ENCODE data around the gene PLA2G12B. TPM values are rescaled to one million over a fixed set of nuclear protein-coding genes. Genes with fewer than 3 reads are reported as not detected.

Gene PLA2G12B
- total and polyA plus RNA-seq, 4 donors: 31.9 to 60.2 (median 47.3) TPM

- Histone ChIP-seq H3K27ac (ENCODE audit: low read depth in 1 of 2, low read length in 2 of 2) (no peak overlapping the region), H3K9me3 (ENCODE audit: control insufficient read depth in 4 of 4, low read length in 3 of 4) (peaks cover 0 to 25% (median 3%) of the 10 kb centered on the region in 4 donors), H3K9ac (ENCODE audit: low read depth in 1 of 2, low read length in 2 of 2) (no peak overlapping the region), H3K36me3 (ENCODE audit: control insufficient read depth in 4 of 4, insufficient read depth in 3 of 4, low read depth in 1 of 4, low read length in 3 of 4) (no peaks in the 10 kb centered on the region), H3K4me3 (ENCODE audit: low read depth in 1 of 3, low read length in 3 of 3) (no peak overlapping the region), H3K4me1 (ENCODE audit: control insufficient read depth in 4 of 4, insufficient read depth in 4 of 4, low read length in 3 of 4) (no peaks in the 10 kb centered on the region), H3K27me3 (ENCODE audit: control insufficient read depth in 4 of 4, insufficient read depth in 4 of 4, low read length in 3 of 4) (no peaks in the 10 kb centered on the region)
- TF ChIP-seq CTCF (IDR thresholded peaks at IDR 0.05; ENCODE audit: low read depth, low read length, missing input control) (no peak), RAD21 (IDR thresholded peaks at IDR 0.05) (no peak), JUND (IDR thresholded peaks at IDR 0.05) (no peak), FOXA2 (IDR thresholded peaks at IDR 0.05) (no peak), TAF1 (conservative IDR thresholded peaks at IDR 0.05) (no peak), MAX (IDR thresholded peaks at IDR 0.05) (no peak), YY1 (IDR thresholded peaks at IDR 0.05) (no peak), EGR1 (IDR thresholded peaks at IDR 0.05; ENCODE audit: low read depth in 2 of 2) (no peak), ZBTB33 (IDR thresholded peaks at IDR 0.05) (no peak), RXRA (IDR thresholded peaks at IDR 0.05) (no peak), FOXA1 (IDR thresholded peaks at IDR 0.05) (no peak), GABPA (IDR thresholded peaks at IDR 0.05 in 1 of 2, conservative IDR thresholded peaks at IDR 0.05 in 1 of 2) (no peak)
- TF ChIP-seq, protein P1, sequence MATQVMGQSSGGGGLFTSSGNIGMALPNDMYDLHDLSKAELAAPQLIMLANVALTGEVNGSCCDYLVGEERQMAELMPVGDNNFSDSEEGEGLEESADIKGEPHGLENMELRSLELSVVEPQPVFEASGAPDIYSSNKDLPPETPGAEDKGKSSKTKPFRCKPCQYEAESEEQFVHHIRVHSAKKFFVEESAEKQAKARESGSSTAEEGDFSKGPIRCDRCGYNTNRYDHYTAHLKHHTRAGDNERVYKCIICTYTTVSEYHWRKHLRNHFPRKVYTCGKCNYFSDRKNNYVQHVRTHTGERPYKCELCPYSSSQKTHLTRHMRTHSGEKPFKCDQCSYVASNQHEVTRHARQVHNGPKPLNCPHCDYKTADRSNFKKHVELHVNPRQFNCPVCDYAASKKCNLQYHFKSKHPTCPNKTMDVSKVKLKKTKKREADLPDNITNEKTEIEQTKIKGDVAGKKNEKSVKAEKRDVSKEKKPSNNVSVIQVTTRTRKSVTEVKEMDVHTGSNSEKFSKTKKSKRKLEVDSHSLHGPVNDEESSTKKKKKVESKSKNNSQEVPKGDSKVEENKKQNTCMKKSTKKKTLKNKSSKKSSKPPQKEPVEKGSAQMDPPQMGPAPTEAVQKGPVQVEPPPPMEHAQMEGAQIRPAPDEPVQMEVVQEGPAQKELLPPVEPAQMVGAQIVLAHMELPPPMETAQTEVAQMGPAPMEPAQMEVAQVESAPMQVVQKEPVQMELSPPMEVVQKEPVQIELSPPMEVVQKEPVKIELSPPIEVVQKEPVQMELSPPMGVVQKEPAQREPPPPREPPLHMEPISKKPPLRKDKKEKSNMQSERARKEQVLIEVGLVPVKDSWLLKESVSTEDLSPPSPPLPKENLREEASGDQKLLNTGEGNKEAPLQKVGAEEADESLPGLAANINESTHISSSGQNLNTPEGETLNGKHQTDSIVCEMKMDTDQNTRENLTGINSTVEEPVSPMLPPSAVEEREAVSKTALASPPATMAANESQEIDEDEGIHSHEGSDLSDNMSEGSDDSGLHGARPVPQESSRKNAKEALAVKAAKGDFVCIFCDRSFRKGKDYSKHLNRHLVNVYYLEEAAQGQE (IDR thresholded peaks at IDR 0.05): no peak
- WGBS: 88% methylated on average over 1 of the region's 1 CpG
- no peak for DNase-seq (ENCODE audit: low spot score)
Measured at GRCh38 chr10:72976886-72977285, 22.3 kb upstream of the PLA2G12B start.

DNA sequence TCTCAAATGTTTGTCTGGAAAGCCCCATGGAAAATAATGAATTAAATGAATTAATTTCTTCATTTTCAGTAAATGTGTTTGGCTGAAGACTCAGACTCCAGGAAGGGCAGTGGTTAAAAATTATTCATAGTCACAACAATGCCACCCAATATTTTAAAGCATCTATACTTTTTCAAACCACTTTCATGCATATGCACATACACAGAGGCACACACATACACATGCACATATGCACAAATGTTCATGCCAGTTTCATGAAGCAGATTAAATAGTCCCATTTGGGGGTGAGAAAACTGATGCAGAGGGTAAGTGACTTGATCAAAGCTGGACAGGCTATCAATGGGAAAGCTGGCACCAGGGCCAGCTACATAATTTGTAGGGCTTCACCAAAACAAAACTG lies 1.4 kb upstream of the PLA2G12B start:
- Histone ChIP-seq H3K27me3 (ENCODE audit: control insufficient read depth in 4 of 4, insufficient read depth in 4 of 4, low read length in 3 of 4) (no peaks in the 10 kb centered on the region), H3K36me3 (ENCODE audit: control insufficient read depth in 4 of 4, insufficient read depth in 3 of 4, low read depth in 1 of 4, low read length in 3 of 4) (no peaks in the 10 kb centered on the region), H3K4me3 (ENCODE audit: low read depth in 1 of 3, low read length in 3 of 3) (no peak overlapping the region), H3K4me1 (ENCODE audit: control insufficient read depth in 4 of 4, insufficient read depth in 4 of 4, low read length in 3 of 4) (peaks cover 4 to 27% (median 10%) of the 10 kb centered on the region in 4 donors), H3K27ac (ENCODE audit: low read depth in 1 of 2, low read length in 2 of 2) (no peak overlapping the region), H3K9me3 (ENCODE audit: control insufficient read depth in 4 of 4, low read length in 3 of 4) (no peaks in the 10 kb centered on the region), H3K9ac (ENCODE audit: low read depth in 1 of 2, low read length in 2 of 2) (no peak overlapping the region)
- DNase-seq (ENCODE audit: low spot score): no peak
- TF ChIP-seq YY1 (IDR thresholded peaks at IDR 0.05): no peak
- no peak for TF ChIP-seq RXRA (IDR thresholded peaks at IDR 0.05)
- TF ChIP-seq, protein P1 (IDR thresholded peaks at IDR 0.05): no peak
- no peak for TF ChIP-seq EGR1 (IDR thresholded peaks at IDR 0.05; ENCODE audit: low read depth in 2 of 2)
- no peak for TF ChIP-seq TAF1 (conservative IDR thresholded peaks at IDR 0.05)
- TF ChIP-seq MAX (IDR thresholded peaks at IDR 0.05): no peak
- no peak for TF ChIP-seq NR2F2 (IDR thresholded peaks at IDR 0.05)
- no peak for TF ChIP-seq FOXA2 (IDR thresholded peaks at IDR 0.05)
- TF ChIP-seq JUND (IDR thresholded peaks at IDR 0.05): no peak
- TF ChIP-seq SP1 (IDR thresholded peaks at IDR 0.05): no peak
- TF ChIP-seq CTCF (IDR thresholded peaks at IDR 0.05; ENCODE audit: low read depth, low read length, missing input control): no peak
- no peak for TF ChIP-seq ATF3 (IDR thresholded peaks at IDR 0.05)
- TF ChIP-seq HNF4G (IDR thresholded peaks at IDR 0.05): no peak
- no peak for TF ChIP-seq FOXA1 (IDR thresholded peaks at IDR 0.05)
- no peak for TF ChIP-seq RAD21 (IDR thresholded peaks at IDR 0.05)
